Lung (tissue), 12 donors: ENCODE measurements around the gene MN1. TPM values are rescaled to one million over a fixed set of nuclear protein-coding genes. Genes with fewer than 3 reads are reported as not detected.

Experiments used
- ATAC-seq: fragments of 200-7000 bp; cut with Tn5 transposase; one replicate; pipeline ENCODE4 v1.9.1; 2020; ENCODE audit warnings: moderate number of reproducible peaks; ENCODE audit not compliant: insufficient read depth, low FRiP score
- DNase-seq, 3 donors: peaks; one replicate each; pipeline ENCODE4 v3.0.0-alpha.2; 2013 to 2017
- H3K27ac ChIP-seq, 2 donors: one replicate each; pipeline ENCODE4 v1.5.1; 2013; ENCODE audit warnings: mild to moderate bottlenecking in 2 of 2, moderate library complexity in 2 of 2, control low read depth in 1 of 2, inconsistent platforms in 1 of 2, low read depth in 1 of 2, low read length in 1 of 2
- H3K27me3 ChIP-seq, 3 donors: one replicate each; pipeline ENCODE4 v1.5.1; 2013; ENCODE audit warnings: low read length in 2 of 3; ENCODE audit not compliant: control insufficient read depth in 3 of 3, insufficient read depth in 3 of 3
- H3K36me3 ChIP-seq, 4 donors: one replicate each; pipeline ENCODE4 v1.5.1; 2013; ENCODE audit warnings: low read length in 4 of 4, mild to moderate bottlenecking in 1 of 4, moderate library complexity in 1 of 4; ENCODE audit not compliant: control insufficient read depth in 4 of 4, insufficient read depth in 4 of 4
- H3K4me1 ChIP-seq, 5 donors: one replicate each; pipeline ENCODE4 v1.5.1; 2013; ENCODE audit warnings: low read length in 5 of 5, mild to moderate bottlenecking in 2 of 5, moderate library complexity in 1 of 5; ENCODE audit not compliant: control insufficient read depth in 5 of 5, insufficient read depth in 5 of 5
- H3K4me3 ChIP-seq: one replicate; pipeline ENCODE4 v1.5.1; 2013; ENCODE audit warnings: mild to moderate bottlenecking, control low read depth, moderate library complexity
- H3K9ac ChIP-seq, 2 donors: one replicate each; pipeline ENCODE4 v1.5.1; 2013; ENCODE audit warnings: low read length in 2 of 2, control low read depth in 1 of 2; ENCODE audit not compliant: insufficient read depth in 1 of 2
- H3K9me3 ChIP-seq, 4 donors: one replicate each; pipeline ENCODE4 v1.5.1; 2013; ENCODE audit warnings: low read length in 3 of 4, mild to moderate bottlenecking in 1 of 4, moderate library complexity in 1 of 4; ENCODE audit not compliant: control insufficient read depth in 4 of 4, insufficient read depth in 3 of 4
- CTCF ChIP-seq: IDR thresholded peaks from 2 replicates; pipeline ENCODE4 v1.5.1; 2012; ENCODE audit warnings: mild to moderate bottlenecking; ENCODE audit errors: control extremely low read depth, extremely low read depth
- WGBS, 2 donors: extraction: QIAGEN DNeasy Blood & Tissue Kit; methylation state at CpG; one replicate each; pipeline ENCODE4 v1.1.7; 2013; 5-methylcytosine and 5-hydroxymethylcytosine counted together
- polyA plus RNA-seq, 2 donors: library from polyadenylated mRNA; stranded (reverse); fragments of 200-250 nt; gene quantifications; one replicate each; pipeline ENCODE4 v1.2.1, GENCODE V29; 2013
- total RNA-seq, 2 donors: library from RNA; depleted of rRNA in 1 of 2; stranded (reverse); fragments of >200 nt in 1 of 2; gene quantifications; one replicate each; pipeline ENCODE4 v1.2.1, GENCODE V29; 2014 to 2021
- donor health status: control.
- donor health status: control.
- donor health status: Bipolar disorder and iron deficiency.
- donor health status: healthy.
- donor health status: DM: yes; HTN: yes; CAD: no.

The MN1 gene
- total and polyA plus RNA-seq, 4 donors: 2.4 to 6.5 (median 3.6) TPM

- Histone ChIP-seq H3K36me3 (peaks cover 0 to 2% (median 0%) of the 10 kb centered on the region in 4 donors), H3K9ac (no peak overlapping the region), H3K27ac (no peak overlapping the region), H3K4me3 (no peak overlapping the region), H3K27me3 (no peaks in the 10 kb centered on the region), H3K9me3 (no peaks in the 10 kb centered on the region), H3K4me1 (peaks cover 0 to 15% (median 0%) of the 10 kb centered on the region in 5 donors)
- no peak for DNase-seq
- no peak for TF ChIP-seq CTCF
- WGBS, 2 donors: 90% methylated on average over 13 of the region's 13 CpGs
- ATAC-seq: no peak
These were observed 37.6 kb upstream of the MN1 start for GRCh38 chr22:27839057-27839660.

GRCh38 chr22:27836181-27836580 is 34.6 kb upstream of the MN1 start:
- Histone ChIP-seq H3K9ac (no peak overlapping the region), H3K27ac (no peak overlapping the region), H3K27me3 (no peaks in the 10 kb centered on the region), H3K4me1 (peaks cover 0 to 2% (median 0%) of the 10 kb centered on the region in 5 donors), H3K9me3 (no peaks in the 10 kb centered on the region), H3K36me3 (peaks cover 0 to 2% (median 0%) of the 10 kb centered on the region in 4 donors), H3K4me3 (no peak overlapping the region)
- no peak for TF ChIP-seq CTCF
- WGBS, 2 donors: 56 to 70% methylated on average over 10 of the region's 10 CpGs
- ATAC-seq (no peak), DNase-seq (no peak)

- Histone ChIP-seq H3K36me3 (no peaks in the 10 kb centered on the region), H3K4me3 (no peak overlapping the region), H3K27me3 (no peaks in the 10 kb centered on the region), H3K9me3 (no peaks in the 10 kb centered on the region), H3K27ac (no peak overlapping the region), H3K9ac (no peak overlapping the region), H3K4me1 (peaks cover 0 to 2% (median 0%) of the 10 kb centered on the region in 5 donors)
- no peak for TF ChIP-seq CTCF
- WGBS, 2 donors: 87 to 90% methylated on average over 6 of the region's 6 CpGs
- no peak for ATAC-seq
- no peak for DNase-seq
These were observed 33.9 kb upstream of the MN1 start for GRCh38 chr22:27835446-27835845.
